SH-SY5Y (cell line): ENCODE results near the gene XYLT1.

ENCODE experiments used
- GATA2 ChIP-seq: IDR thresholded peaks from 2 replicates; pipeline ENCODE4 v1.6.1; 2011; ENCODE audit warnings: mild to moderate bottlenecking, low read depth, low read length
- GATA3 ChIP-seq: IDR thresholded peaks from 2 replicates; pipeline ENCODE4 v1.6.1; 2011; ENCODE audit warnings: low read depth, mild to moderate bottlenecking, low read length, moderate library complexity

XYLT1 gene

DNA sequence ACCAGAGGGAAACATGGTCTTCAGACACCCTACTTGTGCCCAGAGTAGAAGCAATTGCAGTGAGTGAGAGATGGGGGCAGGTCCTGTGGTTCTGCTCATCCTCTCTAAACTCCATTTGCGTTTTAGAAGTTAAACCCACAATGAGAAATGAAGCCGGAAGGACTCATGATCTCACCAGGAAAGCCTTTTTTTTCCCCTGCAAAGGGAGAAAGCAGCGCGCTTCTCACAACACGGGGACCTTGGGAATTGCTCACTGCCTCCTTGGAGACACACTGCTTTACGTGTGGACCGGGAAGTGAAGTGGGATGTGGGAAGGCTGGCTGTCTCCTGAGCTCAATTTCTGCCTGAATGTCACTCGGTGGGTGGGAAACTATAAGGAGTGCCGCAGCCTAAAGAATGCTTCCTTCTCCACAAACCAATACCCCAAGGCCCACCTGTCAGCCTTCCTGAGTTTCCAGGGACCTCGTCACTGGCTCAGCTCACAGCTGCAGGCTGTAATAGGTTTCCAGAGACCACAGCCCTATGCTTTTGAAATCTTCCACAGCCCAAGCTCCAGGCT is 365.4 kb downstream of the XYLT1 start:
- TF ChIP-seq GATA2 (no peak), GATA3 (no peak)

DNA sequence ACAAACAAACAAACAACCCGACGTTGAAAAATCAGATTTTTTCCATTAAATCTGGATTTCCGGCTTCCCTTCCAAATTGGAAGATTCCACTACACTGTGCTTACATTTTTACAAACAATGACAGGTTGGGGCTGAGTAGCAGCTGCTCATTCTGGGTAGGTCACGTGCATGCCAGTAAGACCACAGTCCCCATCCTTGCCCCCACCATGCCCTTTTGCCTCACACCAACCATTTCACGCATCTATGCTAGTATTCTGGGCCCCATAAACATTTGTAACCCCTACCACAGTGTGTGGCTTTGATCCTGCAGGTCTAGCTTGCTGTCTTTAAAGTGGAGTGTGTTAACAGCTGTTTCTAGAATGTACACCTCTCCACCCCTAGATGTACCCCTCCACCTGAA is 366.1 kb downstream of the XYLT1 start:
- TF ChIP-seq GATA3 (no peak), GATA2 (no peak)

- no peak for TF ChIP-seq GATA2
- TF ChIP-seq GATA3: no peak
Observed at GRCh38 chr16:17103216-17103615, 367.5 kb downstream of the XYLT1 start.

- TF ChIP-seq GATA2 (no peak), GATA3 (no peak)
Observed at GRCh38 chr16:17101646-17102045, 369.1 kb downstream of the XYLT1 start.

GRCh38 chr16:17098685-17099084 is 372.1 kb downstream of the XYLT1 start:
- TF ChIP-seq GATA3: no peak
- TF ChIP-seq GATA2: no peak

DNA sequence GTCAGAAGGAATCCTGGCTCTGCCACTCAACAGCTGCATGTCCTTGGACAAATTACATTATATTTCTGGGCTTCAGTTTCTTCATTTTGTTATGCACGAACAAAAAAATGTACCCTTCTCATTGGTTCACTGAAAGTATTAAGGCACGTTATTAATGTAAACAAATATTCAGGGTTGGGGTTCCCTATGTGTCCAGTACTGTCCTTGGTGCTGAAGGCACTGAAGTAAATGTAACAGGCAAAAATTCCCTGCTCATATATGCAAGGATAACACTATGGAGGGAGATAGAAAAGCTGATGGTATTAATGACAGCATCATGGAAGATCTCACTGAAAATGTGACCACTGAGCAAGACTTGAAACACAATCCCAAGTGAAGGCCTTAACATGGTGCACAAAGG is 386.6 kb downstream of the XYLT1 start:
- TF ChIP-seq GATA2 (no peak), GATA3 (no peak)

DNA sequence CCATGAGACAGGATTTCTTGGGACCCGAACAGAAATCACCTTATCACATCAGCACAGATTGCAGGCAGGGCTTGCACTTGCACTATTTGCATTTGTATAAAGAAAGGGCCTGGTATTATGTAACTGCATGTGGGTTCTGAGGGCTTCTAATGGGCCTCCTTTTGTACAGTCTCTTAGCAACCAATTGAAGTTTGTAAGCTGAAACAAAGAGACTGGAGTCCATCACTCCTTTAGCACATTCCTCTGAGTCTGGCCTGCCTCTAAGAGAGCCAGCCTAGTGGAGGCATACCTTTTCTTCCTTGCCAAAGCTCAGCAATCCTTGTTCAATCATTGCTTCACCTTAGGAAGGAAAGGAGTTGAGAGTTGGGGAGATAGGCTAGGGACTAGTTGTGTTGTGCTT is 387.1 kb downstream of the XYLT1 start:
- TF ChIP-seq GATA2: no peak
- no peak for TF ChIP-seq GATA3

DNA sequence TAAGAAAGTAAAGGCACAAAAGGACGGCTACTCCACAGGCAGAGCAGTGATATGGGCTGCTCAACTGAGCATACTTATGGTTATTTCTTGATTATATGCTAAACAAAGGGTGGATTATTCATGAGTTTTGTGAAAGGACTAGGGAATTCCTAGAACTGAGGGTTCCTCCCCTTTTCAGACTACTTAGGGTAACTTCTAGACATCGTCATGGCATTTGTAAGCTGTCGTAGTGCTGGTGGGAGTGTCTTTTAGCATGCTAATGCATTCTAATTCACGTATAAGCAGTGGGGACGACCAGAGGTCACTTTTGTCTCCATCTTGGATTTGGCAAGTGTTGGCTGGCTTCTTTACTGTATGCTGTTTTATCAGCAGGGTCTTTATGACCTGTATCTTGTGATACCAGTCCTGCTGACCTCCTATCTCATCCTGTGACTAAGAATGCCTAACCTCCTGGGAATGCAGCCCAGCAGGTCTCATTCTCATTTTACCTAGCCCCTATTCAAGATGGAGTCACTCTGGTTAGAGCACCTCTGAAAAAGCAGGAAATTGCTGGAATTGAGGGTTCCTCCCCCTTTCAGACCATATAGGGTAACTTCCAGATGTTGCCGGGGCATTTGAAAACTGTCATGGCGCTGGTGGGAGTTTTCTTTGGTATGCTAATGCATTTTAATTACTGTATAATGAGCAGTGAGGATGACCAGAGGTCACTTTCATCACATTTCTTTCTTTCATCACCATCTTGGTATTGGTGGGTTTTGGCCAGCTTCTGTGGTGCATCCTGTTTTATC is 388.5 kb downstream of the XYLT1 start:
- TF ChIP-seq GATA3: no peak

DNA sequence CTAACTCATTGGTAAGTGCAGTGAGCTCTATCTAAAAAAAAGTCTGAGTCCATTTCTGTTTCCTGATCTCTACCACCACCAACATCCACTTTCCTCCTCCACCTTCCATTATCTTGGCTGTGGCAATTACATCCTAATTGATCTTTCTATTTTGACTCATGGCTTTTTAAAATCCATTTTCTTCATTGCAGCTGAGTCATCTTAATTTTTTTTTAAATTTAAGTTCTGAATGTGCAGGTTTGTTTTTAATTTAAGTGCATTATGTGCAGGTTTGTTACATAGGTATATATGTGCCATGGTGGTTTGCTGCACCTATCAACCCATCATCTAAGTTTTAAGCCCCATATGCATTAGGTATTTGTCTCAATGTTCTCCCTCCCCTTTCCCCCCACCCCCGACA is 390.7 kb downstream of the XYLT1 start:
- no peak for TF ChIP-seq GATA3
- TF ChIP-seq GATA2: no peak

GRCh38 chr16:17078931-17079631 is 391.7 kb downstream of the XYLT1 start:
- TF ChIP-seq GATA2 (no peak; the same call in 1 of the 2 replicates), GATA3 (no peak)

GRCh38 chr16:17076818-17077498 is 393.8 kb downstream of the XYLT1 start:
- TF ChIP-seq GATA3 (no peak), GATA2 (no peak)

- TF ChIP-seq GATA2 (no peak), GATA3 (no peak)
Observed at GRCh38 chr16:17076092-17076754, 394.5 kb downstream of the XYLT1 start.

DNA sequence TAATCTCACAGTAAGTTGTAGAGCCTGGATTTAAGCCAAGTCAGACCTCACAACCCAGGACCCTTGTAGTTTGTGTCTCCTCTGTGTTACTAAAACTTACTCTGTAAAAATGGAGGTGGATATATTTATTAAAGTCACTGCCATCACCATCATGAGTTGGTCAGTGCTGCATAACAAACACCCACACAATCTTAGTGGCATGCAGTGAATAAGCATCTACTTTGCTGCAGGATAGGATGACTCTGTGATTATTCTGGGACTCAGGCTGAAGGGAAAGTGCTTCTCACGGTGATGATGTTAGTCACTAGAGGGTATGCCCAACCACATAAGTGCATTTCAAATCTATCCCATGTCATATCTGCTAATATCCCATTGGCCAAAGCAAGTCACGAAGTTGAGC is 398.7 kb downstream of the XYLT1 start:
- TF ChIP-seq GATA3 (no peak), GATA2 (no peak)

GRCh38 chr16:17070882-17071592 is 399.7 kb downstream of the XYLT1 start:
- no peak for TF ChIP-seq GATA3
- no peak for TF ChIP-seq GATA2
